HG02970 (cell line): ENCODE data around the gene AP3M1.
A peak's percentile ranks its signal among the peaks of the same experiment; 100 is the strongest.

ENCODE experiments used
- ATAC-seq: cut with Tn5 transposase; IDR thresholded peaks from one replicate; pipeline ENCODE4 v1.9.1; 2021; ENCODE audit warnings: mild to moderate bottlenecking, moderate library complexity, moderate number of reproducible peaks; ENCODE audit not compliant: unreplicated experiment, low FRiP score

AP3M1 gene

DNA sequence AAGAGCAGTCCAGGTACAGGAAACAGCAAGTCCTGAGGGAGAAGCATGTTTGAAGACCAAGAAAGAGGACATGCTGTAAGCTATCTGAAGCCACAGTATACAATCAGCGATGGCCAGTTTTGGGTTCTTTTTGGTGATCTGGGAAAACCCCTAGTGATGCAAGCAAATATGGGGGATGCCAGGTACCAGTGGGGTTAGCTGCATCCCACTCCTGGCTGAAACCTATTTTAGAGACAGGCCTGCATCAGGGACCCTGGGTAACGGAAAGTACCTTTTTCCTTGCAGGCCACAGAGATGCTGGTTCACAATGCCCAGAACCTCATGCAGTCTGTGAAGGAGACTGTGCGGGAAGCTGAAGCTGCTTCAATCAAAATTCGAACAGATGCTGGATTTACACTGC, 32.9 kb downstream of the AP3M1 start:
- no peak for ATAC-seq

DNA sequence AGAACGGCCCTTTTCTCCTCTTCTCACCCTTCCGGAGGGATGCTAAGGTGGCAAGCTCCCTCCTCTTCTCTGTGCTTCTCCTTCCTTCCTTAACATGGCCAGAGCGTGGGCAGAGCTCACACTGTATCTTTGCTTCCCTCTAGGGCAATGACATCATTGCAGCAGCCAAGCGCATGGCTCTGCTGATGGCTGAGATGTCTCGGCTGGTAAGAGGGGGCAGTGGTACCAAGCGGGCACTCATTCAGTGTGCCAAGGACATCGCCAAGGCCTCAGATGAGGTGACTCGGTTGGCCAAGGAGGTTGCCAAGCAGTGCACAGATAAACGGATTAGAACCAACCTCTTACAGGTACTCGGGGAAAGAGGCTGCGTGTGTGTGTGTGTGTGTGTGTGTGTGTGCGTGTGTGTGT, 36.6 kb downstream of the AP3M1 start:
- no peak for ATAC-seq

DNA sequence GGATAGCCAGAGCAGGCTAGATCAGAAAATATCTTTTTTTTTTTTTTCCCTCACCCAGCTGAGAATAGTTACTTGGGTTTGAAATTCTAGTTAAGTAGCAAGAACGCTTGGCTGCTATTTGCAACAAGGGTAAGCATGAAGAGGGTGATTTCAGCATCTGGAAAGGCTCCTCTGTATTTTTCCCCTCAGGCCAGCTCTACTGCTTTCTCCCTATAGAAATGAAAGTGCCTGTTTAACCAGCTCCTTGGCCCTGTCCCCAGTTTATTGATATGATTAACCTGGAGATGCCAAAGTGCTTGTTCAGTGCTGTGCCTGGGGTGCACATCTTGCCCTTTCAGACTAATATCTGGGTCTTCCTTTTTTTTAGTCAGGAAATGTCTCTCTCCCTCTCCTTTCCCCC, 37.1 kb downstream of the AP3M1 start:
- ATAC-seq = no peak

DNA sequence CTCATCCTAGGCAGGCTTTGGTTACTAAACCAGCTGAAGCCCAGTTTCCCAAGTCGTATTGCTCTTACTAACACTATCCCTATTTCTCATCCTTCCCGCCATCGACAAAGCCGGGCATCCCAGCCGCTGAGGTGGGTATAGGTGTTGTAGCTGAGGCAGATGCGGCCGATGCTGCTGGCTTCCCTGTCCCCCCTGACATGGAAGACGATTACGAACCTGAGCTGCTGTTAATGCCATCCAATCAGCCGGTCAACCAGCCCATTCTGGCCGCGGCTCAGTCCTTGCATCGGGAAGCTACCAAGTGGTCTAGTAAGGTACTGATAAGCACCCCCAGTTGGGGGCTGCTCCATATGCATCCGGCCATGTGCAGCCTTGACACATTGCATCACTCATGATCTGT, 38.8 kb downstream of the AP3M1 start:
- ATAC-seq = no peak

DNA sequence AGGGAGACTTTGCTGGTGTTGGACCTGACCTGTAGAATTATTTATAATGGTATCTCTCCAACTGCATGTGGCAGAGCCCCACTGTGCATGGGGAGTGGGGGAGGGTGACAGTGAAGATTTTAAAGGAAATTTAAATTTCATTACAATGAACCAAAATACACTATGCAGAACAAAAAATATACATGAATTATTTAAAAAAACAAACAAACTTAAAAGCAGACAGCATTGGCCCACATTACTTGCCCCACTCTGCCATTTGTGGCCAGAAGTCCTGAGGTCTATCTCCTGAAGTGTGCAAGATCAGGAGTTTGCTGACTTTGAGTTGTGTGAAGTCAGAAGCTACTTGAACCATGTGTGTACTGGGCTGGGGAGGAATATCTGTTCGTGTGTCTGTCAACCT, 40.5 kb downstream of the AP3M1 start:
- ATAC-seq = no peak

DNA sequence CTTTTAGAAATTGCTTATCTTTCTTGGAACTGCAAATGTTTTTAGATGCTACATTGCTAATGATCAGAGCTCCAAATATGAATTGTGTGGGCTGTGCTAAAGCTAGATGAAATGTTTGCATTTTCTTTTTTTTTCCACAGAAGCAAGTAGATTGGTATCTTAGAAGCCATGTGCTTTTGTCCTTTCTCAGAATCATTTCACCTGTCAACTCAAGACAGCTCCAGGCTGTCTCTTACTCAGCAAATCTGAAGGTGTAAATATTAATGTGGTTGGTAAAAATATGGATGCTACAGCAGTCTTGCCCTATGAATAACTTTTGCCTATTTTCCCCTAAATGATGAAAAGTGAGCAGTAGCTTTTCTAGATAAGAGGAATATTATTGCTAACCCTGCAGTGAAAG, 41.2 kb downstream of the AP3M1 start:
- ATAC-seq = no peak

DNA sequence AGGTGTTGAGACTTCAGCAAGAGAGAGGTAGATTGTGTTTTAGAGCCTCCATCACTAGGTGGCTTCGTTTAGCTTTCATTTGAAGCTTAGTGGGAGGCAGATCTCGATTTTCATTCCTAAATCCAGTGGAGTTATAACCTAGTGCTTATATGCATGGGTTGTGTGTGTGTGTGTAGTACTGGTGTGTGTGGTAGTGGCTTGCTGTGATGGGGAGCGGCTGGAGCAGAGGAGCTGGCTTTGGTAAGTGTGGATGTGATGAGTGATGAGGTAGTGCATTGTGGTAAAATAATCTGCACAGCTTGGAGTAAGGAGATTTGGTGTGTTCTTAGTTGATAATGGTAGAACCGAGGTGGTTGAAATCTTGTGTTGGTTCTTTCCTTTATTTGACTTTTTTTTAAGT, 43.2 kb downstream of the AP3M1 start:
- ATAC-seq = no peak

DNA sequence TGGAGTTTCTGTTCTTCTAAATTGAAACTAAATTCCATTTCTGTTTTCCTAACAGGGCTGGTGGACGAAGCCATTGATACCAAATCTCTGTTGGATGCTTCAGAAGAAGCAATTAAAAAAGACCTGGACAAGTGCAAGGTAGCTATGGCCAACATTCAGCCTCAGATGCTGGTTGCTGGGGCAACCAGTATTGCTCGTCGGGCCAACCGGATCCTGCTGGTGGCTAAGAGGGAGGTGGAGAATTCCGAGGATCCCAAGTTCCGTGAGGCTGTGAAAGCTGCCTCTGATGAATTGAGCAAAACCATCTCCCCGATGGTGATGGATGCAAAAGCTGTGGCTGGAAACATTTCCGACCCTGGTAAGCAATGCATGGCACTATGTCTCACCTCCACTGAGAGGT, 45.6 kb downstream of the AP3M1 start:
- no peak for ATAC-seq

DNA sequence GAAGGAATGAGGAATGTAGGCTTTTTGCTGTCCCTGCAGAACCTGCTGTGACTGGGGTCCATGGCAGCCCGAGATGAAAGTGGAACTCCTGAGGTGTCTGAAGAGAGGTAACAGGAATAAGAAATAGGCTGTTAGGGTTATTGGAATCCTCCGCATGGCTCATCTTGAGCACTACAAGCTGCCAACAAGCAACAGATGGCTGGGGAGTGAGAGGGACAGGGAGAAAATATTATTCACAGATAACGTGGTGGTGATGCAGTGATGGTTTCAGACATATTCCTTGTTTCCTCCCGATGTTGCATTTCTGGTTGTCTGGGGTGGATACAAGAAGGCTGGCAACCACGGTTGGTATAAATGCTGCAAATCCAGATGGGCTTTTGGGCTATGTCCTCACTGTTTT, 46.1 kb downstream of the AP3M1 start:
- ATAC-seq = no peak

DNA sequence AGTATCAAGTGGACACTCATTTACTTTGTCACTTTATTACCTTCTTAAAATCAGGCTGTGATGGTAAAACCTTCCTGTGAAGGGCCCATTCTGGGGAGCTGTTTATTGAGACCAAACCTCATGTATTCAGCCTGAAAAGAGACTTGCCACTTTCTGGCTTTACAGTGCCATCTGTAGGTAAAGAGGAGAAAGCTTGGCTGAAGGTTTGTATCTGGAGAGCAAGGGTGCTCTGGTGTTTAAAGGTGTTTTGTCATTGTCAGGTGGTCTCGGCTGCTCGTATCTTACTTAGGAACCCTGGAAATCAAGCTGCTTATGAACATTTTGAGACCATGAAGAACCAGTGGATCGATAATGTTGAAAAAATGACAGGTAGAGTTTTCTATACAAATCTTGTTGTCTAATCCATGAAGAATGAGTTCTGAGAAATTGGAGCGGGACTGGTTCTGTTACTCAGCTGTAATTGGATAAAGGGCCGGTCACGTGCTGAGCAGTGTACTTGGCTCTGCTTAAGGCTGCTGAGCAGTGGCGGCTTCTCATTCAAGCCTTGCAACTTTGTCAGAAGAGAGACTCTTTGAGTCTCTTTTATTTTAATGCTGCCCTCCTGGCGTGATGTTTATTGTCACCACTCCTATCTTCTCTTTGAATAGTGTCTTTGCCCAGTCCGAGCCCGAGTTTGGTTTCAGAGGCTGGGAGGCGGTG, 46.9 kb downstream of the AP3M1 start:
- no peak for ATAC-seq

DNA sequence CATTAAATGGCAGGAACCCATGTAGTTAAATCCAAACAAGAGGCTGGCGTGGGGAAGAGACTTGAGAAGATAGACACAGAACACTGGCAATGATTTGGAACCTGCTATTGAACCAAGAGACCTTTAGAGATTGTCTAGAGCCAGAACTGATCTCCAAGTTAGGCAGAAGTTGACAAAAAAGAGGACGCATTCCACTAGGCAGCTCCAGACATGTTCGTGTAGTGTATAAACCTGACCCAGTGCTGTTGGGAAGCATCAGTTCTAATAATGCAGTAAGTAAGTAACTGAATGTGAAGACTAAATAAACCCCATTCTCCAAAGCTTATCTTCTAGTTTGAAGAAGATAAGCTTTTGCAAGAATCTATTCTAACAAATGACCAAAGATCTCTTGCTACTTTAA, 50.8 kb downstream of the AP3M1 start:
- no peak for ATAC-seq

DNA sequence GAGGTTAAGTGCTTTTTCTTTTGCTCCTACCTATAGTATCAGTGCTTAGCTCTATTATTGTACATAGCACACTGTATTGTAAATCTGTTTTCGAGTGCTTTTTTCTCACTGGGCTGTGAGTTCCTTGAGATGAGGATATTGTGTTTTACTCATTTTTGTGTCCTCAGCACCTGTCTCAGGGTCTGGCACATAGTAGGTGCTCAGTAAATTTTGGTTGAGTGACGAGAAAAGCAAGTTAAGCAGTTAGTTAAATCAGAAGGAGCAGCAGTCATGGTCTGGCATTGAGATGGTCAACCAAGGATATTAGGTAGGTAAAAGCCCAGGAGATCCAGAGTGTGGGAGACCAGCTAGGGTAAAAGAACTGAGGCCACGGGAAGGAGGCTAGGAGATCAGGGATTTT, 51.2 kb downstream of the AP3M1 start:
- no peak for ATAC-seq

DNA sequence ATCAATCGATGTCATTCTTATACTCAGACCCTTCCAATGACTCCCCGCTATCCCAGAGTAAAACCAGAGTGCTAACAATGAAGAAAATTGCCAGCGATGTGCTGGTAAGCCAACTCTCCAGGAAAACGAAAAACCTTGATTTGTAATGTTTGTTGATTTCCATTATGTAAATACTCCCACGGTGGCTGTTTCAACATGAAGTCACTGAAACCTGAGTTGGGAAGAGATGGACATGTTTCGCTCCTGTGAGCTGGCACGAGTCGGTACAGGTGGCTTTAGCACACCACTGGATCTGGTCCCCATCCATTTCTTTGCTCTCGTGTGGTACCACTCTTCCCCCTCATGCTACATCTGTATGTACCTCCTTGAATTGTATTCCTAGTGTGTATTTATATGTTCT, 52.9 kb downstream of the AP3M1 start:
- ATAC-seq = no peak

DNA sequence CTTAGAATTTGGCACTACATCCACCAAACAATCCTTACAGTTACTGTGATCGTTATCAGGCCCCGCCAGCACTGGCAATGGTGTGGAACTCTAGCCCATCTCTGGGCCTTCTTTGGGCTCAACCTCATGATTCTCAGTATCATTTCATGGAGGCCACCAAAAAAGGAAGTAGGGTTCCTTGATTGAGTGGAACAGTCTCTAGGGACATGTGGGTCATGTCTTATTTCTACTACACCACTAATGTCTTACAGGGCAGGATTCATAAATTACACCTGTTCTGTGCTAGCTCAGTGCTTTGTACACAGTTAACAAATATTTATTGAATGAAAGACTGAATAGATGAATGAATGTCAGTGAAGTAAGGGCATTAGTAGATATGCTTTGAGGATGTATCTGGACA, 53.9 kb downstream of the AP3M1 start:
- ATAC-seq = peak; percentile 95

DNA sequence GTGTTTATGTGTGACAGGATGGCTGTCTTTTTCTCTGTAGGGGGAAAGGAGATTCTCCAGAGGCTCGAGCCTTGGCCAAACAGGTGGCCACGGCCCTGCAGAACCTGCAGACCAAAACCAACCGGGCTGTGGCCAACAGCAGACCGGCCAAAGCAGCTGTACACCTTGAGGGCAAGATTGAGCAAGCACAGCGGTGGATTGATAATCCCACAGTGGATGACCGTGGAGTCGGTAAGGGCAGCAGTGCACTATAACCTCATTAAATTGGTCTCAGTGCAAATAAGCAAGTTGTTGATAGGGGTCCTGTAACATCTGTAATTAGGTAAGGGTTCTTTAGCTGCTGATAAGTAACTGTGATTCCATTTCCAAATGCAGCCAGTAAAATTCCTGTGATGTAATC, 56.4 kb downstream of the AP3M1 start:
- no peak for ATAC-seq

DNA sequence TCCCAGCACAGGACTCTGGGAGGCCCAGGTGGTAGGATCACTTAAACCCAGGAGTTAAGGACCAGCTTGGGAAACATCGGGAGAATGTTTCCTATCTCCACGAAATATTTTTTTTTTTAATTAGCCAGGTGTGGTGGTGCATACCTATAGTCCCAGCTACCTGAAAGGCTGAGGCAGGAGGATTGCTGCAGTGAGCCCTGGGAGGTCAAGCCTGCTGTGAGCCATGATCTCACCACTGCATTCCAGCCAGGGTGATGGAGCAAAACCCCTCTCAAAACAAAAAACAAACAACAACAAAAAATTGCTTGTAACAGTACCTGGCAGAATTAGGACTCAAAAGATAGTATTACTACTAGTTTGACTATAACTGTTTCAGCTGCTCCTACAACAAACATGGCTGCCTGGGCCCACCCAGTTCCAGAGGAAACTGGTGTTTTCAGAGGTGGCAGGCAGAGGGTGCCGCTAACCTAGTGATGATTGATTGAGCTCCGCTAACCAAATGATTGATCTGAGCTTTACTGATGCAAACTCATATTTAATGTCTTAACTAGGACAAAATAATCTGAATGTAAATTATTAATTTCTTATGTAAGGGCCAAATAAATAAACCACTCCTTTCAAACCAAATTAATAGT, 57.0 kb downstream of the AP3M1 start:
- ATAC-seq = no peak

DNA sequence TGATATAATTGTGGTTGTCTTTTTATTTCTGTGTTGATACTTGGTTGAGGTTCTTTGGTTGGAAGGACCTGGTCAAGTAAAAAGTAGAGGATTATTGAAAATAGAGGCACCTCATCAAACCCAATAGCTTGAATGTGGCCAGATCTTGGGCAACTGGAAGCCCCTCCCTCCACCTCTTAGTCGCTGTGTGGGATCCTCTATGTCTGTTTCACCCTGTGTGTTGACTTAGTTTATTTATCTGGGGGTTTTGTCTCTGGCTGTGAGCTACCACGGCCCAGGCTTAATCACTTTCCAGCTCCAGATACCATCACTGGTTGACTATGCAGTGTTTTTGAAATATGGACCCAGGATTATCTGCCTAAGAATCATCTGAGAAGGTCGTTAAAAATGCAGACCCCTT, 58.3 kb downstream of the AP3M1 start:
- ATAC-seq = no peak

DNA sequence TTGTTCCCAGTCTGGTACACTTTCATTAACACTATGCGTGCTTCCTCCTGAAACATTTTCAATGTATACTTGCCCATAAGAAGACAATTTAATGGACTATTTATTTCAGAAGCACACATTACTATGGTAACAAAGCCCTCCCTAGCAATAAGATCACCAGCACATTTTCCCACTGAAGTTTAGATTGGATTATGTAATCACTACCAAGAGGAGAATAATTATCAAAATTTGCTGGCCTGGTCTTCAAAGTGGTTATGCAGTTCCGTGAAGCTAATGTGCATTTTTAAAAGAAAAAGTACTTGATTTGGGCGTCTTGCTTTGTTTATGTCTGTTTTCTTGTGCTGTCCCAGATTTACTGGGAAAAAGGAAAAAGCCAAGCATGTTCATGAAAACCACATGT, 61.9 kb downstream of the AP3M1 start:
- ATAC-seq = no peak

DNA sequence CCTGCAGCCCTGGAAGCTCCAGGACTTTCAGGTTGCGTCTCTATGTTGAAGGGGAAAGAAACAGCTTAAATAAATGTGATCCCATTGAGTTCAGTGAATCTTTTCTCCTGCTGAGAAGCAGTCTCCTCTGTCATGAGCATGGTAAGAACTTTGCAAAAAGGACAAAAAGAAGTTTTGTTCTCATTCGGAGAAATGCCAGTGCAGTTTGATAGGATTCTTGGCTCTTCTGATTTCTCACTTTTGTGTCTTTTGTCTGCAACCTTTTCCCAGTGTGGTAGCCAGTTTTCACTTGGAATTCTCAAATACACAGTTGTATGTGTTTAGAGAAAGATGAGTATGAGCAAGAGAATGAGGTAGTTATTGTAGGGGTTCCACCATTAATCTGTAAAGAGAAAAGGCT, 64.3 kb downstream of the AP3M1 start:
- ATAC-seq = no peak

DNA sequence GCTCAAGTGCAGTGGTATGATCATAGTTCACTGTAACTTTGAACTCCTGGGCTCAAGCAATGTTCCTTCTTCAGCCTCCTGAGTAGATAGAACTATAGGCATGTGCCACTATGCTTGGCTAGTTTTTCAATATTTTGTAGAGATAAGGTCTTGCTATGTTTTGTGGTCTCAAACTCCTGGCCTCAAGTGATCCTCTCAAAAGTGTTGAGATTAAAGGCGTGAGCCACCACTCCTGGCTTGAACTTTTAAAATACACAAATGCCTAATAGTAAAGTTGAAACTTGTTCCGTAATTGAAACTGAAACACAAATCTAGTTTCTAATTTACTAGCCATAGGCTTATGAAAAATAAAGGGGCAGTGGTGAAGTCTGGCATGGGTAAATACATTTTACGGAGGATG, 65.7 kb downstream of the AP3M1 start:
- ATAC-seq = peak; percentile 65

DNA sequence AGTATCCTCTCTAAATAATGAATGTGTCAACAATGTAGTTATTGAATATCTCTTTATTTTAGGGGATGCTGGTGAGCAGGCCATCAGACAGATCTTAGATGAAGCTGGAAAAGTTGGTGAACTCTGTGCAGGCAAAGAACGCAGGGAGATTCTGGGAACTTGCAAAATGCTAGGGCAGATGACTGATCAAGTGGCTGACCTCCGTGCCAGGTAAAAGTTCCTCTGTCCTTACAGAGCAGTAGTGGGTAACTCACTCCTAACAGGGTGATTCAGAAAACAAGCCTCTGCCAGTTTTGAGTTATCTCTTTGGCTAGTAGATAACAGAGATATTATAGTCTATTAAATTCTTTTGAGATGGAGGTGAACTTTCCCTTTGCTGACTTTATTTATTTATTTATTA, 67.3 kb downstream of the AP3M1 start:
- no peak for ATAC-seq

DNA sequence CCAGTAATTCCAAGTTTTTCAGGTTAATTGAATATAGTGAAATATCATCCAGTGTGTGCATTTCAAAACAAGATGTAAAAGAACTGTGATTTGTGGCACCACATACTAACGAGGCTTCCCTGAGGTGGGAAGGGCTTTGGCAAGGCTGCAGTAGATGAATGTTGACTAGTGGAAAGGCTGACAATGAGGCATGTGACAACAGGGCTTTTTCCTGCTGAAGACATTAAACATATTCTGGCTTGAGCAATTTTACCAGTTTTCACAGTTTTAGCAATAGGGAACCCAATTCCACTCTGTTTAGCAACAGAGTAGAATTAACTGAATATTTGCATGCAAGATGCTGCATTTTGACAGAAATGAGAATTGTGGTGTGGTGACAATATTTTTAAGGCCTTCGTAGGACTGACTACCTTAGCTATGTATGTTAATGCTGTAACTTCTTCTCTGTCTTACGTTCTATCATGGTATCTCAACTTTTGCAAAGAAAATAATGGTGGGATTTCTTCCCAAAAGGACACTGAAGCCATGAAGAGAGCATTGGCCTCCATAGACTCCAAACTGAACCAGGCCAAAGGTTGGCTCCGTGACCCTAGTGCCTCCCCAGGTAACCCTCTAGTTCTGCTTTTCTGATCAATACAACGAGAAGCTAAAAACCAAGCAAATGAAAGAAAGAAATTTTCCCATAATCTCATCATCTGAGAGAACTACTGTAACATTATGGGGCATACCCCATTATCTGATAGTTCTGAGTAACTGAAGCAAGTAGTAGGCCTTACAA, 68.5 kb downstream of the AP3M1 start:
- no peak for ATAC-seq
